Mammary epithelial cell (primary cell): ENCODE results near the gene HSPA12B.

Experiments used
- CTCF ChIP-seq, 2 donors: IDR thresholded peaks in 1 of 2; conservative IDR thresholded peaks in 1 of 2; 2 replicates each; pipeline ENCODE4 v1.5.1; 2011 to 2012; ENCODE audit warnings: inconsistent platforms in 2 of 2, low read length in 2 of 2, mild to moderate bottlenecking in 2 of 2, control low read depth in 1 of 2, low read depth in 1 of 2; ENCODE audit not compliant: insufficient read depth in 1 of 2; ENCODE audit errors: extremely low read depth in 1 of 2
- EZH2 ChIP-seq: IDR thresholded peaks from 2 replicates; pipeline ENCODE4 v1.6.1; 2012; ENCODE audit warnings: low read length, inconsistent platforms, borderline replicate concordance

GRCh38 chr20:3701061-3701998 is 31.2 kb upstream of the HSPA12B start:
- TF ChIP-seq CTCF (conservative IDR thresholded peaks at IDR 0.05 in 1 of 2, IDR thresholded peaks at IDR 0.05 in 1 of 2; ENCODE audit: extremely low read depth in 1 of 2, insufficient read depth in 1 of 2, low read depth in 1 of 2, low read length in 2 of 2), result no peak
- no peak for TF ChIP-seq EZH2
